ENCODE measurements around the gene CDK16. TPM values are rescaled to one million over a fixed set of nuclear protein-coding genes. Genes with fewer than 3 reads are reported as not detected.

Gene CDK16
- total and polyA plus RNA-seq, 9 of the 15 experiments (the other 6 are each of a cell fraction or from before 2014, with no cell fraction given) = 3.9 to 104 (median 57.5) TPM

DNA sequence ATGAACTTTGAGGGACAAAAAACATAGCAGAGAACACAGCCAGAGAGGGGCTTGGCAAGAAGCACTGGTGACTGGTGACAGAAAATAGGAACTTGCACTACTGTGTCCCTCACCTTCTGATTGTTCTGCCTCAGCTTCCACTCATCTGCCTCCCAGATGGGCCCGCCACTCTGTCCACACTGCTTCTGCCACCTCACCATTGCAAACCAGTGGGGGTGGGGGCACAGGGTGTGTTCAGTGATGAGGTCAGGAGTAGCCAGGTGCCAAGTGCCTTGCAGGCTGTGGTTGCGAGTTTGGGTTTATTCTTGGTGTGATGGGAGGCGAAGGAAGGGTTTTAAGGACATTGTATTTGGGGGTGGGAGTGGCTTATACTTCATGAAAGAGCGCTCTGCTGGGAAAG is 34.0 kb upstream of the CDK16 start:
- intact Hi-C loops (cut with micrococcal nuclease) (no loop called here), in situ Hi-C loops (cut with MboI) (no loop called here)
- Histone ChIP-seq H4K20me1 (replicated peaks; ENCODE audit: control insufficient read depth, insufficient read depth, low read length) (no peaks in the 10 kb centered on the region), H3K9me1 (ENCODE audit: control insufficient read depth, insufficient read depth, low read length) (no peaks in the 10 kb centered on the region), H3K27ac (ENCODE audit: extremely low read depth, low read depth, low read length) (no peak overlapping the region), H3K4me2 (ENCODE audit: insufficient read depth, low read length) (no peak overlapping the region), H3K4me1 (replicated peaks in 1 of 2; ENCODE audit: control insufficient read depth in 2 of 2, insufficient read depth in 2 of 2, low read length in 2 of 2) (peaks cover 0 to 4% of the 10 kb centered on the region in 2 experiments; a peak in 2 of 5 replicates), H3K27me3 (ENCODE audit: control insufficient read depth in 2 of 2, insufficient read depth in 2 of 2, low read length in 2 of 2) (no peaks in the 10 kb centered on the region), H3K79me2 (ENCODE audit: control insufficient read depth, insufficient read depth, low read length) (no peaks in the 10 kb centered on the region), H2AFZ (ENCODE audit: low read depth, low read length) (no peak overlapping the region), H3K9ac (ENCODE audit: insufficient read depth in 1 of 2, low read depth in 2 of 2, low read length in 2 of 2) (no peak overlapping the region), H3K4me3 (no peak overlapping the region), H3K9me3 (replicated peaks; ENCODE audit: control insufficient read depth, insufficient read depth, low read depth, low read length) (no peaks in the 10 kb centered on the region), H3K36me3 (ENCODE audit: control insufficient read depth, insufficient read depth, low read length) (peaks cover 59% of the 10 kb centered on the region; the same call in 2 of the 3 replicates)
- CTCF ChIA-PET (ENCODE audit: low intra/inter-chr PET ratio) = no interaction called here
- POLR2A ChIA-PET = no interaction called here
- WGBS (ENCODE audit: insufficient coverage, low coverage, missing lambda C conversion rate) = 100% methylated on average over 3 of the region's 4 CpGs
- no peak for DNase-seq (ENCODE audit: extremely low read depth in 1 of 4, low spot score in 3 of 4)
- ATAC-seq = no peak
- BruUV-seq (replicated peaks) = no TSS peak
- FAIRE-seq = no peak
- TF ChIP-seq, protein P1, sequence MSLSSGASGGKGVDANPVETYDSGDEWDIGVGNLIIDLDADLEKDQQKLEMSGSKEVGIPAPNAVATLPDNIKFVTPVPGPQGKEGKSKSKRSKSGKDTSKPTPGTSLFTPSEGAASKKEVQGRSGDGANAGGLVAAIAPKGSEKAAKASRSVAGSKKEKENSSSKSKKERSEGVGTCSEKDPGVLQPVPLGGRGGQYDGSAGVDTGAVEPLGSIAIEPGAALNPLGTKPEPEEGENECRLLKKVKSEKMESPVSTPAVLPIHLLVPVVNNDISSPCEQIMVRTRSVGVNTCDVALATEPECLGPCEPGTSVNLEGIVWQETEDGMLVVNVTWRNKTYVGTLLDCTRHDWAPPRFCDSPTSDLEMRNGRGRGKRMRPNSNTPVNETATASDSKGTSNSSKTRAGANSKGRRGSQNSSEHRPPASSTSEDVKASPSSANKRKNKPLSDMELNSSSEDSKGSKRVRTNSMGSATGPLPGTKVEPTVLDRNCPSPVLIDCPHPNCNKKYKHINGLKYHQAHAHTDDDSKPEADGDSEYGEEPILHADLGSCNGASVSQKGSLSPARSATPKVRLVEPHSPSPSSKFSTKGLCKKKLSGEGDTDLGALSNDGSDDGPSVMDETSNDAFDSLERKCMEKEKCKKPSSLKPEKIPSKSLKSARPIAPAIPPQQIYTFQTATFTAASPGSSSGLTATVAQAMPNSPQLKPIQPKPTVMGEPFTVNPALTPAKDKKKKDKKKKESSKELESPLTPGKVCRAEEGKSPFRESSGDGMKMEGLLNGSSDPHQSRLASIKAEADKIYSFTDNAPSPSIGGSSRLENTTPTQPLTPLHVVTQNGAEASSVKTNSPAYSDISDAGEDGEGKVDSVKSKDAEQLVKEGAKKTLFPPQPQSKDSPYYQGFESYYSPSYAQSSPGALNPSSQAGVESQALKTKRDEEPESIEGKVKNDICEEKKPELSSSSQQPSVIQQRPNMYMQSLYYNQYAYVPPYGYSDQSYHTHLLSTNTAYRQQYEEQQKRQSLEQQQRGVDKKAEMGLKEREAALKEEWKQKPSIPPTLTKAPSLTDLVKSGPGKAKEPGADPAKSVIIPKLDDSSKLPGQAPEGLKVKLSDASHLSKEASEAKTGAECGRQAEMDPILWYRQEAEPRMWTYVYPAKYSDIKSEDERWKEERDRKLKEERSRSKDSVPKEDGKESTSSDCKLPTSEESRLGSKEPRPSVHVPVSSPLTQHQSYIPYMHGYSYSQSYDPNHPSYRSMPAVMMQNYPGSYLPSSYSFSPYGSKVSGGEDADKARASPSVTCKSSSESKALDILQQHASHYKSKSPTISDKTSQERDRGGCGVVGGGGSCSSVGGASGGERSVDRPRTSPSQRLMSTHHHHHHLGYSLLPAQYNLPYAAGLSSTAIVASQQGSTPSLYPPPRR (CRISPR knock-in tag; IDR thresholded peaks at IDR 0.05; ENCODE audit: borderline replicate concordance) = no peak
- TF ChIP-seq SP2 (IDR thresholded peaks at IDR 0.05; ENCODE audit: extremely low read depth, low read depth, low read length, poor library complexity, severe bottlenecking) = no peak
- no peak for TF ChIP-seq ZNF23 (CRISPR knock-in tag; IDR thresholded peaks at IDR 0.05)
- no peak for TF ChIP-seq CEBPB (tag; IDR thresholded peaks at IDR 0.05)
- TF ChIP-seq NONO (IDR thresholded peaks at IDR 0.05; ENCODE audit: low read depth in 2 of 2, low read length in 1 of 2) = no peak
- TF ChIP-seq ZNF224 (CRISPR knock-in tag; IDR thresholded peaks at IDR 0.05) = no peak
- no peak for TF ChIP-seq ETV5 (CRISPR knock-in tag; IDR thresholded peaks at IDR 0.05; ENCODE audit: low read depth)
- TF ChIP-seq ZNF253 (CRISPR knock-in tag; conservative IDR thresholded peaks at IDR 0.05) = no peak
- TF ChIP-seq TBL1XR1 (IDR thresholded peaks at IDR 0.05; ENCODE audit: low read length in 2 of 2) = no peak
- no peak for TF ChIP-seq GATAD2B (IDR thresholded peaks at IDR 0.05; ENCODE audit: borderline replicate concordance)
- no peak for TF ChIP-seq ZZZ3 (IDR thresholded peaks at IDR 0.05)
- TF ChIP-seq FOSL1 (tag; conservative IDR thresholded peaks at IDR 0.05) = no peak
- no peak for TF ChIP-seq CBFA2T3 (IDR thresholded peaks at IDR 0.05)
- no peak for TF ChIP-seq ZNF561 (CRISPR knock-in tag; conservative IDR thresholded peaks at IDR 0.05)
- no peak for TF ChIP-seq MYC (IDR thresholded peaks at IDR 0.05; ENCODE audit: low read depth, low read length)
- no peak for TF ChIP-seq MYC (CRISPR knock-in tag; IDR thresholded peaks at IDR 0.05; ENCODE audit: borderline replicate concordance, low read depth)
- TF ChIP-seq, protein P2, sequence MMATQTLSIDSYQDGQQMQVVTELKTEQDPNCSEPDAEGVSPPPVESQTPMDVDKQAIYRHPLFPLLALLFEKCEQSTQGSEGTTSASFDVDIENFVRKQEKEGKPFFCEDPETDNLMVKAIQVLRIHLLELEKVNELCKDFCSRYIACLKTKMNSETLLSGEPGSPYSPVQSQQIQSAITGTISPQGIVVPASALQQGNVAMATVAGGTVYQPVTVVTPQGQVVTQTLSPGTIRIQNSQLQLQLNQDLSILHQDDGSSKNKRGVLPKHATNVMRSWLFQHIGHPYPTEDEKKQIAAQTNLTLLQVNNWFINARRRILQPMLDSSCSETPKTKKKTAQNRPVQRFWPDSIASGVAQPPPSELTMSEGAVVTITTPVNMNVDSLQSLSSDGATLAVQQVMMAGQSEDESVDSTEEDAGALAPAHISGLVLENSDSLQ (IDR thresholded peaks at IDR 0.05) = no peak
- TF ChIP-seq TSC22D4 (tag; IDR thresholded peaks at IDR 0.05) = no peak
